A549 (cell line): ENCODE data around the gene CFAP46. TPM values are rescaled to one million over a fixed set of nuclear protein-coding genes. Genes with fewer than 3 reads are reported as not detected.

Source experiments
- ATAC-seq, 2 experiments: fragments of 200-7000 bp in 1 of 2; fragments of >200 bp in 1 of 2; cut with Nextera tagmentation in 1 of 2; cut with Tn5 transposase in 1 of 2; 3 replicates each; pipeline versions ENCODE4 v1.8.0 to v1.9.1; 2018 to 2020; ENCODE audit warnings: mild to moderate bottlenecking in 1 of 2, moderate library complexity in 1 of 2
- CTCF ChIA-PET: fragments of 300-600 bp; sonication (Branson Sonifier 250); formaldehyde crosslinking; extraction: SDS; loops from one replicate; lab custom pipeline; 2021; ENCODE audit warnings: antibody characterized with exemption, inconsistent platforms; lab: Yijun Ruan, JAX
- POLR2A ChIA-PET: fragments of 350-600 bp; formaldehyde crosslinking; extraction: SDS; loops from one replicate; lab custom pipeline; 2021; ENCODE audit warnings: antibody characterized with exemption, inconsistent platforms; lab: Yijun Ruan, JAX
- DNase-seq, 2 experiments: peaks; one replicate each; pipeline versions ENCODE4 v3.0.0 to v3.0.0-alpha.2; 2011 to 2016; ENCODE audit warnings: low read depth in 1 of 2, low spot score in 1 of 2
- FAIRE-seq: peaks from 2 replicates; lab custom pipeline; 2011; peaks lifted over from hg19 to GRCh38; lab: Jason Lieb, UNC
- H3K27ac ChIP-seq, 2 experiments: fragments of >200 bp; sonication (Bioruptor Twin); formaldehyde crosslinking; 3 replicates each; pipeline ENCODE4 v1.5.1; 2016 to 2017
- H3K4me1 ChIP-seq: fragments of >200 bp; sonication (Bioruptor Twin); formaldehyde crosslinking; 3 replicates; pipeline ENCODE4 v1.6.1; 2016
- H3K4me2 ChIP-seq: fragments of >200 bp; sonication (Bioruptor Twin); formaldehyde crosslinking; 3 replicates; pipeline ENCODE4 v1.6.1; 2016
- H3K4me3 ChIP-seq: fragments of >200 bp; sonication (Bioruptor Twin); formaldehyde crosslinking; 3 replicates; pipeline ENCODE4 v1.5.1; 2016
- H3K9me3 ChIP-seq: fragments of >200 bp; sonication (Bioruptor Twin); formaldehyde crosslinking; 3 replicates; pipeline ENCODE4 v1.6.1; 2016
- BHLHE40 ChIP-seq: IDR thresholded peaks from 2 replicates; pipeline ENCODE4 v1.6.1; 2012; ENCODE audit warnings: low read depth, low read length, inconsistent platforms
- CBX2 ChIP-seq: fragments of 200-600 bp; sonication (generic); IDR thresholded peaks from 2 replicates; pipeline ENCODE4 v1.6.1; 2016; ENCODE audit warnings: low read depth, mild to moderate bottlenecking, borderline replicate concordance
- CHD4 ChIP-seq: fragments of 200-600 bp; sonication (generic); IDR thresholded peaks from 2 replicates; pipeline ENCODE4 v1.6.1; 2016; ENCODE audit warnings: antibody characterized with exemption, mild to moderate bottlenecking, borderline replicate concordance
- HDAC2 ChIP-seq: fragments of 200-600 bp; sonication (generic); IDR thresholded peaks from 2 replicates; pipeline ENCODE4 v1.6.1; 2016
- HEYL ChIP-seq: fragments of 250-450 bp; sonication (Bioruptor Pico); IDR thresholded peaks from 2 replicates; pipeline ENCODE4 v1.8.0; 2021; ENCODE audit warnings: mild to moderate bottlenecking, moderate library complexity
- MAZ ChIP-seq: fragments of 150-350 bp; IDR thresholded peaks from 2 replicates; pipeline ENCODE4 v1.6.1; 2014; ENCODE audit warnings: antibody characterized with exemption, low read depth, low read length, borderline replicate concordance
- MYC ChIP-seq: IDR thresholded peaks from 2 replicates; pipeline ENCODE4 v1.6.1; 2012; ENCODE audit warnings: mild to moderate bottlenecking, inconsistent platforms, low read length, improper control_type of control experiment, borderline replicate concordance
- NR3C1 ChIP-seq: fragments of >200 bp; sonication (Bioruptor Twin); formaldehyde crosslinking; IDR thresholded peaks from 3 replicates; pipeline ENCODE4 v1.6.1; 2017
- POLR2A ChIP-seq: IDR thresholded peaks from 2 replicates; pipeline ENCODE4 v1.6.1; 2012; ENCODE audit warnings: mild to moderate bottlenecking, low read length
- RAD21 ChIP-seq, 2 experiments: fragments of >200 bp in 1 of 2; sonication (Bioruptor Twin) in 1 of 2; formaldehyde crosslinking in 1 of 2; IDR thresholded peaks in 1 of 2; conservative IDR thresholded peaks in 1 of 2; 2 replicates in 1 of 2; 3 replicates in 1 of 2; pipeline ENCODE4 v1.6.1; 2012 to 2018; ENCODE audit warnings: inconsistent platforms in 1 of 2
- RCOR1 ChIP-seq: fragments of 150-350 bp; IDR thresholded peaks from 2 replicates; pipeline ENCODE4 v1.6.1; 2014; ENCODE audit warnings: antibody characterized with exemption, low read length, low read depth
- RNF2 ChIP-seq: fragments of 200-600 bp; sonication (generic); IDR thresholded peaks from 2 replicates; pipeline ENCODE4 v1.6.1; 2016; ENCODE audit warnings: low read depth, mild to moderate bottlenecking, antibody characterized with exemption, moderate library complexity, borderline replicate concordance
- SMC3 ChIP-seq: fragments of >200 bp; sonication (Bioruptor Twin); formaldehyde crosslinking; IDR thresholded peaks from 3 replicates; pipeline ENCODE4 v1.6.1; 2018; ENCODE audit warnings: inconsistent platforms
- SREBF2 ChIP-seq: fragments of 450-650 bp; IDR thresholded peaks from 2 replicates; pipeline ENCODE4 v1.6.1; 2014; ENCODE audit warnings: mild to moderate bottlenecking, moderate library complexity
- TFCP2L1 ChIP-seq: fragments of 250-450 bp; sonication (Bioruptor Pico); IDR thresholded peaks from 2 replicates; pipeline ENCODE4 v1.5.0; 2021; ENCODE audit warnings: mild to moderate bottlenecking
- TP53 ChIP-seq: fragments of 250-450 bp; sonication (Bioruptor Pico); IDR thresholded peaks from 2 replicates; pipeline ENCODE4 v1.5.0; 2021; ENCODE audit warnings: mild to moderate bottlenecking, moderate library complexity
- ZC3H11A ChIP-seq: fragments of 450-650 bp; IDR thresholded peaks from 2 replicates; pipeline ENCODE4 v1.6.1; 2014; ENCODE audit warnings: antibody characterized with exemption, mild to moderate bottlenecking
- ZNF302 ChIP-seq: fragments of 250-450 bp; sonication (Bioruptor Pico); IDR thresholded peaks from 2 replicates; pipeline ENCODE4 v1.9.0; 2021; ENCODE audit warnings: inconsistent platforms, mild to moderate bottlenecking, moderate library complexity
- WGBS: methylation state at CpG from one replicate; pipeline ENCODE4 v1.1.6; 2017; ENCODE audit errors: missing lambda C conversion rate; 5-methylcytosine and 5-hydroxymethylcytosine counted together
- polyA plus RNA-seq, 4 experiments: library from polyadenylated mRNA; depleted of rRNA in 3 of 4; stranded (reverse); fragments of >200 nt; fragmentation: RNase III in 1 of 4; extraction: RNeasy Plus Mini Kit Qiagen cat#74134 plus additional on column Dnase treatment in 1 of 4; gene quantifications; 2 replicates in 3 of 4; 3 replicates in 1 of 4; pipeline ENCODE4 v1.2.3, GENCODE V29; 2011 to 2017
- TF ChIP-seq, protein P1 (sequence below): fragments of 450-650 bp; IDR thresholded peaks from 2 replicates; pipeline ENCODE4 v1.6.1; 2014; ENCODE audit warnings: antibody characterized with exemption
- TF ChIP-seq, protein P2 (sequence below): fragments of 150-350 bp; IDR thresholded peaks from 2 replicates; pipeline ENCODE4 v1.6.1; 2014; ENCODE audit warnings: low read depth, mild to moderate bottlenecking, low read length
- TF ChIP-seq, protein P3 (sequence below): IDR thresholded peaks from 2 replicates; pipeline ENCODE4 v1.6.1; 2012; ENCODE audit warnings: low read depth, borderline replicate concordance
- TF ChIP-seq, protein P4 (sequence below): fragments of 250-450 bp; sonication (Bioruptor Pico); IDR thresholded peaks from 2 replicates; pipeline ENCODE4 v1.5.0; 2020; ENCODE audit warnings: low read depth, mild to moderate bottlenecking, moderate library complexity
- TF ChIP-seq, protein P5 (sequence below): fragments of 250-450 bp; sonication (Bioruptor Pico); IDR thresholded peaks from 2 replicates; pipeline ENCODE4 v1.5.0; 2021; ENCODE audit warnings: mild to moderate bottlenecking, moderate library complexity, borderline replicate concordance

CFAP46 gene
- polyA plus RNA-seq, 2 of the 4 experiments (the other 2 are of a cell fraction) = 0.88 to 1.8 TPM

DNA sequence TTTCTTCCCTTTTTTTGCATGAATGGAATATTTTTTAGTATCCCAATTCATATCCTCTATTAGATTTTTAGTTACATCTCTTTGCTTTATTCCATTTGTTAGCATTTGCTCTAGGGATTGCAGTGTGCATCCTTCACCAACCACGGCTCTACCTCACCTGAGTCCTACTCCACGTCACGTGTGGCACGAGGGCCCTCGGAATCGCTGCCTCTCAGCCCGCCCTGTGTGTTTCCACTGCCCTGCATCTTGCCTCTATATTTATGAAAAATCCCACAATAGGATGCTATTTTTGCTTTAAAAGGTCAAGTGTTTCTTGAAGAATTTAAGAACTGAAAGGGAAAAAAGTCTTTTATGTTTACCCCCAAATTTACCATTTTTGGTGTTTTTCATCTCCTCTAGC is 41.0 kb downstream of the CFAP46 start:
- CTCF ChIA-PET = interaction anchor here (1.3 to 1.8 kb wide), 2 partner anchors 14 to 223 kb away, joined by 3 to 6 read pairs; no protein-coding TSS in a partner anchor
- POLR2A ChIA-PET = no interaction called here
- Histone ChIP-seq H3K4me3 (no peak overlapping the region), H3K27ac (no peak overlapping the region), H3K4me2 (no peak overlapping the region), H3K9me3 (peaks cover 16% of the 10 kb centered on the region; the same call in 2 of the 3 replicates), H3K4me1 (no peaks in the 10 kb centered on the region)
- TF ChIP-seq TFCP2L1 (CRISPR knock-in tag) = no peak
- TF ChIP-seq HDAC2 = no peak
- TF ChIP-seq, protein P1, sequence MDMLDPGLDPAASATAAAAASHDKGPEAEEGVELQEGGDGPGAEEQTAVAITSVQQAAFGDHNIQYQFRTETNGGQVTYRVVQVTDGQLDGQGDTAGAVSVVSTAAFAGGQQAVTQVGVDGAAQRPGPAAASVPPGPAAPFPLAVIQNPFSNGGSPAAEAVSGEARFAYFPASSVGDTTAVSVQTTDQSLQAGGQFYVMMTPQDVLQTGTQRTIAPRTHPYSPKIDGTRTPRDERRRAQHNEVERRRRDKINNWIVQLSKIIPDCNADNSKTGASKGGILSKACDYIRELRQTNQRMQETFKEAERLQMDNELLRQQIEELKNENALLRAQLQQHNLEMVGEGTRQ = no peak
- TF ChIP-seq ZNF302 = no peak
- TF ChIP-seq, protein P2, sequence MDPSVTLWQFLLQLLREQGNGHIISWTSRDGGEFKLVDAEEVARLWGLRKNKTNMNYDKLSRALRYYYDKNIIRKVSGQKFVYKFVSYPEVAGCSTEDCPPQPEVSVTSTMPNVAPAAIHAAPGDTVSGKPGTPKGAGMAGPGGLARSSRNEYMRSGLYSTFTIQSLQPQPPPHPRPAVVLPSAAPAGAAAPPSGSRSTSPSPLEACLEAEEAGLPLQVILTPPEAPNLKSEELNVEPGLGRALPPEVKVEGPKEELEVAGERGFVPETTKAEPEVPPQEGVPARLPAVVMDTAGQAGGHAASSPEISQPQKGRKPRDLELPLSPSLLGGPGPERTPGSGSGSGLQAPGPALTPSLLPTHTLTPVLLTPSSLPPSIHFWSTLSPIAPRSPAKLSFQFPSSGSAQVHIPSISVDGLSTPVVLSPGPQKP = no peak
- TF ChIP-seq RCOR1 = no peak
- no peak for ATAC-seq
- no peak for DNase-seq
- WGBS = 50% methylated on average over 7 of the region's 7 CpGs
- FAIRE-seq = no peak

DNA sequence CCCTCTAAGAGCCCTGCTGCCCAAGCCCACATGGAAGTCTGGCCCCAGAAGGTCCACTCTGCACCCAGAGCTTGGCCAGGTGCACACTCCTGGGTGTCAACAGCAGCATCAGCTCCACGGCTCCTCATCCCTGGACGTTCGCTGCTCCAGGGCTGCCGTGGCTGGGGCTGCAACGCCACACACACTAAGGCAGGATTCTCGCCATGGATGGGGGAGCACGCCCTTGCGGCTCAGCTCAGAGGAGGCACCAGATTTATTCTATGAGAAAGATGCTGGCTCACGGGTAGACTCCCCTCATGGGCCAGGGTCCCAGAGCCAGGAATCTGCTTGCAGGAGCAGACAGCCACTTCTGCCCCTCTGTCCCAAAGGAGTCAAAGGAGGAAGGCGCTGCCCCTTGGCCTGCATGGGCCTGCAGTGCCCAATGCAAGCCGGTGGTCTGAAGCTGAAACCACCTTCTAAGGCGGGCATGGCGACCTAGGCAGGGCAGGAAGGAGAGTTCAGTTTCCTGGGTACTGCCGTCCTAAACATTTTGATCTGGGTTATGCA is 42.1 kb downstream of the CFAP46 start:
- Histone ChIP-seq H3K4me1 (no peaks in the 10 kb centered on the region), H3K9me3 (peaks cover 12% of the 10 kb centered on the region; the same call in 2 of the 3 replicates), H3K27ac (no peak overlapping the region), H3K4me2 (no peak overlapping the region), H3K4me3 (no peak overlapping the region)
- CTCF ChIA-PET = interaction anchor here (1.8 kb wide), 1 partner anchor 224 kb away, joined by 6 read pairs; no protein-coding TSS in a partner anchor
- POLR2A ChIA-PET = no interaction called here
- WGBS = 21% methylated on average over 12 of the region's 14 CpGs
- TF ChIP-seq MAZ (no peak), ZC3H11A (no peak), CBX2 (no peak), POLR2A (no peak)
- DNase-seq = no peak
- no peak for FAIRE-seq
- no peak for ATAC-seq

DNA sequence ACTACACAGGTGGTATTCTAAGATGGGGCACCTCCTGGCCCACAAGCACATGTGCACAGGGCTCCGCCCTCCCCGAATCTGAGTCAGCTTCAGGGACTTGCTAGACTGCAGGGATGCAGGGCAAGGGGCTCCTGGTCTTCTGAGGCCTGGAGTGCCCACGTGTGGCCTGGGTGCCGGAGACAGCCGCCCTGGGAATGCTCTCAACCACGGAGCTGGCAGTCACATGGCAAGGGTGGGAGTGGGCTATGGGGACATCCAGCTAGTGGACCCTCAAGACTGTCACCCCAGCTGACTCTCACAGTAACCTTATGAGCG is 42.7 kb downstream of the CFAP46 start:
- FAIRE-seq (no peak), DNase-seq (no peak), ATAC-seq (no peak)
- Histone ChIP-seq H3K27ac (no peak overlapping the region), H3K4me3 (no peak overlapping the region), H3K9me3 (peaks cover 6% of the 10 kb centered on the region; the same call in 2 of the 3 replicates), H3K4me1 (no peaks in the 10 kb centered on the region), H3K4me2 (no peak overlapping the region)
- TF ChIP-seq TP53 (no peak), CBX2 (no peak)
- WGBS = 0% methylated on average over 1 of the region's 7 CpGs
- POLR2A ChIA-PET = no interaction called here
- CTCF ChIA-PET = interaction anchor here (1.8 kb wide), 1 partner anchor 225 kb away, joined by 6 read pairs; no protein-coding TSS in a partner anchor

DNA sequence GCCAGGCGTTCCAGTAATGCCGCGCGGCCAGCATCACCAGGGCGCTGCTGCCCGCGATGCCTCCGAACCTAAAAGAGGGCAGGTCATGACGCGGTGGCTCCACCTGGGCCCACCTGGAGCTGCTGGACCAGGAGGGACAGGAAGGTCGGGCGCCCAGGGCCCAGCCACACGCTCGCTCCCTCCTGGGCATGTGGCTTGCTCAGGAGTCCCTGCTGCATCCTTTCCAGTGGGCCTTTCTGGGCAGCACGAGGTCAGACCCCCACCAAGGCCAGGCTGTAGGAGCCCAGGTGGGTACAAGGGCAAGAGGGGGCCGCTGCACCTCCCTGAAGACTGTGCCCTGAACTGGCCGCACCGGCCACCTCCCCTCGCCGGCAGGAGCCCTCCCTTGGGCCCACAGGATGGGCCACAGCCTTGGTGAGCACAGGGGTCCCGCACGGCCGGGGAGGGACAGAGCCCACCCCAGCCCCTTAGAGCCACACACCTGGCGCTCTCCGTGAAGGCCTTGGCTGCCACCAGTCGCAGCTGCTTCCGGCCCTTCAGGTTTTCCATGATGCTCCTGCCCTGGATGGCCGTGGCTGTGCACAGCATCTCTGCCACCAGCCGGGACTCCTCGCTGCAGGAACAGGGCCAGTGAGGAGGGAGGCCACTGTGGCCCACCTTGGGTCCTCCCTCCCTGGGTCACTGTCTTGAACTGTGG is 43.2 kb downstream of the CFAP46 start:
- no peak overlapping the region for H3K4me2 ChIP-seq
- no peak overlapping the region for H3K27ac ChIP-seq
- no peaks in the 10 kb centered on the region for H3K4me1 ChIP-seq
- FAIRE-seq (no peak), ATAC-seq (0 out of 6 replicates have a peak, but pooled peaks of 1 of the 2 experiments have one; percentile 7), DNase-seq (no peak)
- POLR2A ChIA-PET = no interaction called here
- H3K4me3 ChIP-seq = no peak overlapping the region
- WGBS = 52% methylated on average over 16 of the region's 30 CpGs
- TF ChIP-seq, protein P3, sequence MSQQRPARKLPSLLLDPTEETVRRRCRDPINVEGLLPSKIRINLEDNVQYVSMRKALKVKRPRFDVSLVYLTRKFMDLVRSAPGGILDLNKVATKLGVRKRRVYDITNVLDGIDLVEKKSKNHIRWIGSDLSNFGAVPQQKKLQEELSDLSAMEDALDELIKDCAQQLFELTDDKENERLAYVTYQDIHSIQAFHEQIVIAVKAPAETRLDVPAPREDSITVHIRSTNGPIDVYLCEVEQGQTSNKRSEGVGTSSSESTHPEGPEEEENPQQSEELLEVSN = no peak
- TF ChIP-seq, protein P4, sequence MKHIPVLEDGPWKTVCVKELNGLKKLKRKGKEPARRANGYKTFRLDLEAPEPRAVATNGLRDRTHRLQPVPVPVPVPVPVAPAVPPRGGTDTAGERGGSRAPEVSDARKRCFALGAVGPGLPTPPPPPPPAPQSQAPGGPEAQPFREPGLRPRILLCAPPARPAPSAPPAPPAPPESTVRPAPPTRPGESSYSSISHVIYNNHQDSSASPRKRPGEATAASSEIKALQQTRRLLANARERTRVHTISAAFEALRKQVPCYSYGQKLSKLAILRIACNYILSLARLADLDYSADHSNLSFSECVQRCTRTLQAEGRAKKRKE (CRISPR knock-in tag) = no peak
- TF ChIP-seq, protein P5, sequence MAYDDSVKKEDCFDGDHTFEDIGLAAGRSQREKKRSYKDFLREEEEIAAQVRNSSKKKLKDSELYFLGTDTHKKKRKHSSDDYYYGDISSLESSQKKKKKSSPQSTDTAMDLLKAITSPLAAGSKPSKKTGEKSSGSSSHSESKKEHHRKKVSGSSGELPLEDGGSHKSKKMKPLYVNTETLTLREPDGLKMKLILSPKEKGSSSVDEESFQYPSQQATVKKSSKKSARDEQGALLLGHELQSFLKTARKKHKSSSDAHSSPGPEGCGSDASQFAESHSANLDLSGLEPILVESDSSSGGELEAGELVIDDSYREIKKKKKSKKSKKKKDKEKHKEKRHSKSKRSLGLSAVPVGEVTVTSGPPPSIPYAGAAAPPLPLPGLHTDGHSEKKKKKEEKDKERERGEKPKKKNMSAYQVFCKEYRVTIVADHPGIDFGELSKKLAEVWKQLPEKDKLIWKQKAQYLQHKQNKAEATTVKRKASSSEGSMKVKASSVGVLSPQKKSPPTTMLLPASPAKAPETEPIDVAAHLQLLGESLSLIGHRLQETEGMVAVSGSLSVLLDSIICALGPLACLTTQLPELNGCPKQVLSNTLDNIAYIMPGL = no peak
- TF ChIP-seq SREBF2 (no peak), RNF2 (no peak), BHLHE40 (no peak), MYC (no peak), HEYL (CRISPR knock-in tag) (no peak), CHD4 (no peak), ZNF302 (no peak), NR3C1 (no peak), SMC3 (no peak), RAD21 (conservative IDR thresholded peaks at IDR 0.05 in 1 of 2, IDR thresholded peaks at IDR 0.05 in 1 of 2) (no peak)
- H3K9me3 ChIP-seq = peaks cover 4% of the 10 kb centered on the region; the same call in 1 of the 3 replicates
- CTCF ChIA-PET = no interaction called here
